ENCODE measurements around the gene MTMR12.

Gene MTMR12

DNA sequence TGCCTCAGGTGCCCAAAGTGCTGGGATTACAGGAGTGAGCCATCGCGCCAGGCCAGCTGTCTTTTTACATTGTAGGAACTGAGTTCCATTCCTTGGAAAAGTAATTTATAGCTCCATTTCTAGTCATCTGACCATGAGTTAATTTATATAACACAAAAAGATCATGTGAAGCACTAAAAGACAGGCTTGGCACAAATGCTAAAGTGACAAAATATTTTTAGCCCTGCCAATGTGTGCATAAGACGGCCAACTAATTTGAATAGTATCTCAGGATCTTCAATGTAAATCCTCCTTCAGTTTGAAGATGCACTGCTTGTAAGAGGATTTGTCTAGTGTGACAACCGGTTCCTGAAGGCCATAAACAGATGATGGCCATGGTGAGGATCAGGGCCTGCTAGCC is 49.1 kb downstream of the MTMR12 start:
- no peak for DNase-seq (ENCODE audit: low read depth)
- no peak overlapping the region for H3K4me3 ChIP-seq (ENCODE audit: low read depth, low read length)
- TF ChIP-seq, protein P1, sequence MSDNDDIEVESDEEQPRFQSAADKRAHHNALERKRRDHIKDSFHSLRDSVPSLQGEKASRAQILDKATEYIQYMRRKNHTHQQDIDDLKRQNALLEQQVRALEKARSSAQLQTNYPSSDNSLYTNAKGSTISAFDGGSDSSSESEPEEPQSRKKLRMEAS (IDR thresholded peaks at IDR 0.05; ENCODE audit: low read depth, low read length) = no peak
- no peak for TF ChIP-seq CTCF (IDR thresholded peaks at IDR 0.05; ENCODE audit: low read depth, low read length)
- TF ChIP-seq POLR2A (IDR thresholded peaks at IDR 0.05; ENCODE audit: extremely low read depth, insufficient read length) = no peak
- no peak for TF ChIP-seq MYC (IDR thresholded peaks at IDR 0.05; ENCODE audit: low read depth, low read length)

DNA sequence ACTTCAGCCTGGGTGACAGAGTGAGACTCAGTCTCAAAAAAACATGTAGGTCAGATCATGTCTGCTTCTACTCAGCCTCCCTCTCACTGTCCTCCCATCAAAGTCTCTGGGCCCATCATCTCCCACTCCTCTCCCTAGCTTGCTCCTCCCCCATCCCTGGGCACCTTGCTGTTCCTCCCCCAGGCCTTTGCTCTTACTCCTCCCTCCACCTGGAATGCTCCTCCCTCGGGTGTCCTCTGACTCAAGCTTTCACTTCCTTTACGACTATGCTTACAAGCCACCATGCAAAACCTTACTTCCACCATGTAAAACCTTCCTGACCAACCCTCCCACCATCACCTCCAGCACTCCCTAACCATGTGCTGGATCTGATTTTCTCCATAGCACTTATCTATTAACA is 51.5 kb downstream of the MTMR12 start:
- H3K4me3 ChIP-seq (ENCODE audit: low read depth, low read length) = no peak overlapping the region
- TF ChIP-seq, protein P1 (IDR thresholded peaks at IDR 0.05; ENCODE audit: low read depth, low read length) = 0 out of 2 replicates have a peak, but pooled peaks have one; percentile 11
- no peak for TF ChIP-seq MYC (IDR thresholded peaks at IDR 0.05; ENCODE audit: low read depth, low read length)
- DNase-seq (ENCODE audit: low read depth) = peak; percentile 42

DNA sequence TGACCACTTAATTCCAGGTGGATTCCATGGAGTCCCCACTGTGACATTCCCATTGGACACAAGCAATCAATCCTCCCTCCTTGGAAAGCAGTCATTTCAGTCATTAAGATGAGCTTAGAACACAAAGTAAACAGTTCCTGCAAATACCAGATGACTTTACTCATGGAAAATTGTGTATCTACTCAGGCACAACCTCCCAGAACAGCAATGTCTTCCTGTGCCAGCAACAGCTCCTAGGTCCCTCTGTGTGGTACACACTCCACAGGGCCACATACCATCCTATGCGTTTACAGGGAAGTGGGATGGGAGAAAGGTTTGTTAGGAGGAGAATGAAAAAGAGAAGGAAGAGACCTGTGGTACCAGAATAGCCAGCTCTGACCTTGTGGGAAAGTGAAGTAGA is 53.7 kb downstream of the MTMR12 start:
- TF ChIP-seq POLR2A (IDR thresholded peaks at IDR 0.05; ENCODE audit: extremely low read depth, insufficient read length) (no peak), CTCF (IDR thresholded peaks at IDR 0.05; ENCODE audit: low read depth, low read length) (no peak), MYC (IDR thresholded peaks at IDR 0.05; ENCODE audit: low read depth, low read length) (no peak)
- TF ChIP-seq, protein P1 (IDR thresholded peaks at IDR 0.05; ENCODE audit: low read depth, low read length) = no peak
- DNase-seq (ENCODE audit: low read depth) = no peak
- H3K4me3 ChIP-seq (ENCODE audit: low read depth, low read length) = no peak overlapping the region

- no peak for DNase-seq (ENCODE audit: low read depth)
- TF ChIP-seq POLR2A (IDR thresholded peaks at IDR 0.05; ENCODE audit: extremely low read depth, insufficient read length) (no peak), MYC (IDR thresholded peaks at IDR 0.05; ENCODE audit: low read depth, low read length) (no peak), CTCF (IDR thresholded peaks at IDR 0.05; ENCODE audit: low read depth, low read length) (no peak)
- TF ChIP-seq, protein P1 (IDR thresholded peaks at IDR 0.05; ENCODE audit: low read depth, low read length) = no peak
Observed at GRCh38 chr5:32258424-32258823, 54.3 kb downstream of the MTMR12 start.

DNA sequence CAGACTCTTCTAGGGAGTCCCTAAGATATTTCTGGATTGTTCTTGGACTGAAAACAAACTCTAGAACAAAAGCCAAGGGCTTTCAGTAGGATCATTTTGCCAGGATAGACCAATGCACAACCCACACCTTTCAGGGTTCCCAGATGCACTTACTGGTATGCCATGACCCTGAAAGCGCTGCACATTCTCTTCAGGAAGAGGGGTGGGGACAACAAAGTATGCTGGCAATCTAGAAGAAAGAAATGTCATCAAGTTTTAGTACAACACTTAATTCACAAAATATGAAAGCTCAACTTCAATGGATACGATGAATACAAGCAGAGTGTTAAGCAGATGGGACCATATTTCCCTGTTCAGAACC is 57.2 kb downstream of the MTMR12 start:
- TF ChIP-seq MYC (IDR thresholded peaks at IDR 0.05; ENCODE audit: low read depth, low read length) (no peak), POLR2A (IDR thresholded peaks at IDR 0.05; ENCODE audit: extremely low read depth, insufficient read length) (no peak)
- TF ChIP-seq, protein P1 (IDR thresholded peaks at IDR 0.05; ENCODE audit: low read depth, low read length) = no peak
- no peak overlapping the region for H3K4me3 ChIP-seq (ENCODE audit: low read depth, low read length)
- no peak for DNase-seq (ENCODE audit: low read depth)

More at GRCh38 chr5:32258424-32258823, 54.3 kb downstream of the MTMR12 start:
- no peak overlapping the region for H3K4me3 ChIP-seq (ENCODE audit: low read depth, low read length)

DNA sequence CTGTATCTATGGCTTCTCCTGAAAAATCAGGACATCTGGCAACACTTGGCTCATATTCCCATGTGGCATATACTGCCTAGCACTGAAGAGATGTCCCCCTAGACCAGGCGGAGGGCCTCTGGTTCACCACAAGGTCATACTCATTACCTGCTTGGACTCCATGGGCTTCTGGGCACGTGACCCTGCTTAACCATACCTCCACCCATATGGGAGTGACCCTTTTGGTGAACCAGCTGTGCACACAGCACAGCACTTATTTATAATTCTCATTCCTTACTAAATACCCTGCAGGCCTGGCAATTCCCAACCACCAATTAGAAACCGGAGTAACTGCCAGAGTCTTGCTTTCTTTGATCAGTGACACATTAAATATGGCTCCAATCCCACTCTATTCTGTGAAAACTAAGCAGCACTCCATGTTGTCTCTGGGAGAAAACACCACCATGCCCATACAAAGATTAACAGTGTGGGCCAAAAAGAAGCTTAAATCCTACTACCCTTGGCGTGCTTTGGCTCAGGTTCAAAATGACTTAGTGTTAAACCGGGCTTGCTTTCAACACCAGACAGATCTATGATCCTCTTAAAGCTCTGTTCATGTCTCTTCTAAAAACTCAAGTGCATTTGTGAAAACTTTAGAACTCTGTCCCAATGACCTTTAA is 57.7 kb downstream of the MTMR12 start:
- no peak for DNase-seq (ENCODE audit: low read depth)
- no peak overlapping the region for H3K4me3 ChIP-seq (ENCODE audit: low read depth, low read length)
- TF ChIP-seq POLR2A (IDR thresholded peaks at IDR 0.05; ENCODE audit: extremely low read depth, insufficient read length) (no peak), CTCF (IDR thresholded peaks at IDR 0.05; ENCODE audit: low read depth, low read length) (no peak), MYC (IDR thresholded peaks at IDR 0.05; ENCODE audit: low read depth, low read length) (no peak)
- TF ChIP-seq, protein P1 (IDR thresholded peaks at IDR 0.05; ENCODE audit: low read depth, low read length) = no peak
